ENCODE results near the gene DAB2IP.
"Not testable (repeated sequence)": the region's sequence is repeated elsewhere in the genome, so short reads cannot be mapped to it uniquely, and the experiment has no call there.

The DAB2IP gene

GRCh38 chr9:121794334-121794733, 142.9 kb downstream of the DAB2IP start:
- DNase-seq (ENCODE audit: low spot score), result not testable (repeated sequence)

- DNase-seq (ENCODE audit: low spot score), result no peak
These were observed 145.6 kb downstream of the DAB2IP start for GRCh38 chr9:121797081-121797480.

- DNase-seq (ENCODE audit: low spot score), result no peak
These were observed 147.5 kb downstream of the DAB2IP start for GRCh38 chr9:121798941-121799340.

GRCh38 chr9:121800376-121800775, 148.9 kb downstream of the DAB2IP start:
- DNase-seq (ENCODE audit: low spot score), result no peak

GRCh38 chr9:121801579-121801978, 150.1 kb downstream of the DAB2IP start:
- DNase-seq (ENCODE audit: low spot score), result no peak

GRCh38 chr9:121802753-121803152, 151.3 kb downstream of the DAB2IP start:
- no peak for DNase-seq (ENCODE audit: low spot score)

GRCh38 chr9:121807069-121807822, 155.8 kb downstream of the DAB2IP start:
- no peak for DNase-seq (ENCODE audit: low spot score)

- DNase-seq (ENCODE audit: low spot score), result no peak
These were observed 156.4 kb downstream of the DAB2IP start for GRCh38 chr9:121807823-121808278.

- DNase-seq (ENCODE audit: low spot score), result no peak
These were observed 157.3 kb downstream of the DAB2IP start for GRCh38 chr9:121808781-121809180.

GRCh38 chr9:121809356-121810050, 158.1 kb downstream of the DAB2IP start:
- no peak for DNase-seq (ENCODE audit: low spot score)

- no peak for DNase-seq (ENCODE audit: low spot score)
These were observed 159.1 kb downstream of the DAB2IP start for GRCh38 chr9:121810489-121810888.

- DNase-seq (ENCODE audit: low spot score), result no peak
These were observed 159.7 kb downstream of the DAB2IP start for GRCh38 chr9:121811140-121811539.

- DNase-seq (ENCODE audit: low spot score), result no peak
These were observed 160.3 kb downstream of the DAB2IP start for GRCh38 chr9:121811751-121812150.

GRCh38 chr9:121812159-121812735, 160.8 kb downstream of the DAB2IP start:
- no peak for DNase-seq (ENCODE audit: low spot score)

- no peak for DNase-seq (ENCODE audit: low spot score)
These were observed 162.2 kb downstream of the DAB2IP start for GRCh38 chr9:121813519-121814210.

- no peak for DNase-seq (ENCODE audit: low spot score)
These were observed 163.2 kb downstream of the DAB2IP start for GRCh38 chr9:121814594-121814993.

GRCh38 chr9:121815084-121815483, 163.7 kb downstream of the DAB2IP start:
- DNase-seq (ENCODE audit: low spot score), result no peak

GRCh38 chr9:121815546-121816448, 164.4 kb downstream of the DAB2IP start:
- no peak for DNase-seq (ENCODE audit: low spot score)

GRCh38 chr9:121816449-121816817, 165.0 kb downstream of the DAB2IP start:
- DNase-seq (ENCODE audit: low spot score), result no peak

- DNase-seq (ENCODE audit: low spot score), result no peak
These were observed 165.5 kb downstream of the DAB2IP start for GRCh38 chr9:121816845-121817450.

- no peak for DNase-seq (ENCODE audit: low spot score)
These were observed 166.0 kb downstream of the DAB2IP start for GRCh38 chr9:121817476-121817875.
